HG03103 (cell line): Measurements from ENCODE around the gene KCNK17.
A peak's percentile ranks its signal among the peaks of the same experiment; 100 is the strongest.

Experiments
- ATAC-seq: cut with Tn5 transposase; IDR thresholded peaks from one replicate; pipeline ENCODE4 v1.9.1; 2021; ENCODE audit warnings: low read depth; ENCODE audit not compliant: unreplicated experiment

Gene KCNK17

GRCh38 chr6:39314273-39314795 lies at the start of gene KCNK17:
Gene KCNK17, minus strand, starts transcription at chr6:39314419. Its CDS starts 99 bp downstream, at chr6:39314320.
- ATAC-seq, result no peak

GRCh38 chr6:39363280-39363679 lies 49.1 kb upstream of the KCNK17 start:
- ATAC-seq, result no peak

GRCh38 chr6:39362487-39362865 lies 48.3 kb upstream of the KCNK17 start:
- ATAC-seq, result no peak

GRCh38 chr6:39361657-39362486 lies 47.7 kb upstream of the KCNK17 start:
- no peak for ATAC-seq

GRCh38 chr6:39360378-39360777 lies 46.2 kb upstream of the KCNK17 start:
- no peak for ATAC-seq

GRCh38 chr6:39357998-39358686 lies 43.9 kb upstream of the KCNK17 start:
- no peak for ATAC-seq

- no peak for ATAC-seq
Observed at GRCh38 chr6:39353698-39354315, 39.6 kb upstream of the KCNK17 start.

- no peak for ATAC-seq
Observed at GRCh38 chr6:39350723-39351505, 36.7 kb upstream of the KCNK17 start.

GRCh38 chr6:39348740-39349139 lies 34.5 kb upstream of the KCNK17 start:
- no peak for ATAC-seq

GRCh38 chr6:39347906-39348585 lies 33.8 kb upstream of the KCNK17 start:
- ATAC-seq, result peak; percentile 50

GRCh38 chr6:39347206-39347605 lies 33.0 kb upstream of the KCNK17 start:
- ATAC-seq, result no peak

GRCh38 chr6:39344821-39345280 lies 30.6 kb upstream of the KCNK17 start:
- ATAC-seq, result no peak

- ATAC-seq, result no peak
Observed at GRCh38 chr6:39343396-39343870, 29.2 kb upstream of the KCNK17 start.

GRCh38 chr6:39342692-39343395 lies 28.6 kb upstream of the KCNK17 start:
- peak; percentile 61 for ATAC-seq

- no peak for ATAC-seq
Observed at GRCh38 chr6:39341937-39342336, 27.7 kb upstream of the KCNK17 start.

GRCh38 chr6:39341352-39341751 lies 27.1 kb upstream of the KCNK17 start:
- ATAC-seq, result no peak

- no peak for ATAC-seq
Observed at GRCh38 chr6:39339868-39340550, 25.8 kb upstream of the KCNK17 start.

- no peak for ATAC-seq
Observed at GRCh38 chr6:39339096-39339867, 25.1 kb upstream of the KCNK17 start.
